Measurements from ENCODE around the gene GARIN5B. TPM values are rescaled to one million over a fixed set of nuclear protein-coding genes. Genes with fewer than 3 reads are reported as not detected.

Gene GARIN5B
- total RNA-seq, 1 experiment from 2014 or later = not detected

DNA sequence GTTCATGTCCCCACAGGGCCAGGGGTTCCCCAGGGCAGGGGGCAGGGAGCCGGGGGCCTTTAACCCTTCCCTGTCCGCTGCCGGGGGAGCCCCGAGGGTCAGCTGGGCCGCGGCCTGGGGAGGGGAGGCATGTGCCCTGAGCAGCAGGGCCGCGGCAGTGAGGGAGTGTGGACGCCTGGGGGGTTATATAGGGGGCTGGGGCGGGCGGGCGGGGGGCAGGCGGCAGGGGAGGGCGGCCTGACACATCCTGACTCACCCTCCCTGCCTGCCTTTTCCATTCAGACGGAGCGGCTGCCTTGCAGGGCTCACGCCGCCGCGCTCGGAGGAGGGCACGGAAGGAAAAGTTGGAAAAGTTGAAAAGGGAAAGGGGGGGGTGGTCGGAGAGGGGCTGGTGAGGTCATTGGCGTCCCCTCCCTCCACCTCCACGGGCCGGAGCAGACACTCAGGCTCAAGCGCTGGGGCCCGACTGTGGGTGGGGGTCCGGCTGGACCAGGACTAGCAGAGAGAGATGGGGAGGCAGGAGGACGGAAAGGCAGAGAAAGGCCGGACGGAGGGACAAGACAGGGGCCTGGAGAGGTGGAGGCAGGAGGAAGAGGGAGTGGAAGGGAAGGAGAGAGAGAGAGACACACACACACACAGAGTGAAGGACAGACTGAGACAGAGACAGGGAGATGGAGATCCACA lies 7.4 kb upstream of the GARIN5B start, which contains the start of gene IL11:
Gene IL11, minus strand, starts transcription at position 159 of the 684 bp plus-strand sequence. Its CDS starts 153 bp downstream, at position 6.
- Mint-ChIP-seq H3K27me3 (ENCODE audit: insufficient read depth, unreplicated experiment) (peaks cover 7% of the 10 kb centered on the region), H3K9me3 (ENCODE audit: unreplicated experiment) (no peaks in the 10 kb centered on the region), H3K4me1 (ENCODE audit: low read depth, unreplicated experiment) (peaks cover 28% of the 10 kb centered on the region), H3K4me3 (ENCODE audit: unreplicated experiment) (peak within 1 kb of the TSS; percentile 91), H3K27ac (ENCODE audit: unreplicated experiment) (peak within 1 kb of the TSS; percentile 36), H3K36me3 (ENCODE audit: insufficient read depth, unreplicated experiment) (peaks cover 29% of the 10 kb centered on the region)
- CTCF ChIA-PET = no interaction called here
- DNase-seq = no peak
- intact Hi-C loops (cut with micrococcal nuclease; ENCODE audit: unreplicated experiment) = no loop called here
- POLR2A ChIA-PET = no interaction called here
- H3K4me3 ChIP-seq (ENCODE audit: low read depth, low read length) = peak within 1 kb of the TSS; percentile 57
- TF ChIP-seq, protein P1, sequence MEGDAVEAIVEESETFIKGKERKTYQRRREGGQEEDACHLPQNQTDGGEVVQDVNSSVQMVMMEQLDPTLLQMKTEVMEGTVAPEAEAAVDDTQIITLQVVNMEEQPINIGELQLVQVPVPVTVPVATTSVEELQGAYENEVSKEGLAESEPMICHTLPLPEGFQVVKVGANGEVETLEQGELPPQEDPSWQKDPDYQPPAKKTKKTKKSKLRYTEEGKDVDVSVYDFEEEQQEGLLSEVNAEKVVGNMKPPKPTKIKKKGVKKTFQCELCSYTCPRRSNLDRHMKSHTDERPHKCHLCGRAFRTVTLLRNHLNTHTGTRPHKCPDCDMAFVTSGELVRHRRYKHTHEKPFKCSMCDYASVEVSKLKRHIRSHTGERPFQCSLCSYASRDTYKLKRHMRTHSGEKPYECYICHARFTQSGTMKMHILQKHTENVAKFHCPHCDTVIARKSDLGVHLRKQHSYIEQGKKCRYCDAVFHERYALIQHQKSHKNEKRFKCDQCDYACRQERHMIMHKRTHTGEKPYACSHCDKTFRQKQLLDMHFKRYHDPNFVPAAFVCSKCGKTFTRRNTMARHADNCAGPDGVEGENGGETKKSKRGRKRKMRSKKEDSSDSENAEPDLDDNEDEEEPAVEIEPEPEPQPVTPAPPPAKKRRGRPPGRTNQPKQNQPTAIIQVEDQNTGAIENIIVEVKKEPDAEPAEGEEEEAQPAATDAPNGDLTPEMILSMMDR (IDR thresholded peaks at IDR 0.05; ENCODE audit: insufficient read depth in 1 of 2, low read depth in 1 of 2, low read length in 1 of 2, severe bottlenecking in 1 of 2, unreplicated experiment in 1 of 2) = no peak
- no peaks in the 10 kb centered on the region; the same call in none of the 2 replicates for H3K27me3 ChIP-seq (replicated peaks; ENCODE audit: control insufficient read depth, insufficient read depth, low read length)
- H3K4me1 ChIP-seq = peaks cover 30% of the 10 kb centered on the region
- H3K36me3 ChIP-seq (ENCODE audit: control insufficient read depth, insufficient read depth, low read length) = no peaks in the 10 kb centered on the region
- BruUV-seq (replicated peaks) = no TSS peak
- no peaks in the 10 kb centered on the region for H3K9me3 ChIP-seq

DNA sequence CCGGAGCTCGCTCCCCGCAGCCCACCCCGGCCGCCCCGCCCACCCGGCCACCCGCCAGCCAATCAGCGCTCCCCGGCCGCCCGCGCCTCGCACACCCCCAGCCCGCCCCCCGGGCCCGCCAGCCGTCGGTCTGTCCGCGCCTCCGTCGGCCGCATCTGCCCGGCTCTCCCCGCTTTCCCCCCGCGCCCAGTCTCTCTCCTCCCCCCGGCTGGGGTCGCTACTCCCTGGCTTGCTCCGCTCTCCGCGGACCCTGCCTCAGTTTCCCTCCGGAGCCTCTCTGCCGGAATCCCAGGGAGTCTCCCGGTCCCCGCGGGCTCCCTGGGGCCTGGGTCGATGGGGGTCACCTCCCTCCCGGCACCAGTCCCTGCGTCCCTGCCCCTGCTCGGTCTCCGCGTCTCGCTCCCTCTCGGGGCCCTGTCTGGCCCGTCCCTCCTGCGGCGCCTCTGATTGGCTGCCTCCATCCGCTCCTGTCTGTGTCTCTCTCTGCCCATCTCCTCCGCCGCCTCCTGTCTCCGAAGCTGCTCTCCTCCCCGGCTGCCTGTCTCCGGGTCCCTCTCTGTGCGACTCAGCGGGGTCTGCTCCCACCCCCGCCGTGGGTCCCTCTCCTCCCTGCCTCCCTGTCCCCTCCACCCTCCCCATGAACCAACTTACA lies 6.7 kb upstream of the GARIN5B start:
- DNase-seq = peak; percentile 79 to 84

More for the DNA sequence above, 6.7 kb upstream of the GARIN5B start:
- Histone ChIP-seq H3K4me3 (ENCODE audit: low read depth, low read length) (peak overlapping the region; percentile 57), H3K27me3 (replicated peaks; ENCODE audit: control insufficient read depth, insufficient read depth, low read length) (no peaks in the 10 kb centered on the region; the same call in none of the 2 replicates), H3K4me1 (peaks cover 28% of the 10 kb centered on the region), H3K36me3 (ENCODE audit: control insufficient read depth, insufficient read depth, low read length) (no peaks in the 10 kb centered on the region), H3K9me3 (no peaks in the 10 kb centered on the region)
- H3K36me3 Mint-ChIP-seq (ENCODE audit: insufficient read depth, unreplicated experiment) = peaks cover 23% of the 10 kb centered on the region
- peaks cover 28% of the 10 kb centered on the region for H3K4me1 Mint-ChIP-seq (ENCODE audit: low read depth, unreplicated experiment)
- ChIA-PET CTCF (interaction anchor here (0.6 to 0.9 kb wide), 2 partner anchors 14 to 89 kb away, joined by 3 read pairs; partner anchors contain the start of gene HSPBP1), POLR2A (interaction anchor here (1.4 kb wide), 1 partner anchor 38 kb away, joined by 5 read pairs; the partner anchor contains the start of gene UBE2S)
- intact Hi-C loops (cut with micrococcal nuclease; ENCODE audit: unreplicated experiment) = no loop called here
- H3K4me3 Mint-ChIP-seq (ENCODE audit: unreplicated experiment) = peak overlapping the region; percentile 91
- no peaks in the 10 kb centered on the region for H3K9me3 Mint-ChIP-seq (ENCODE audit: unreplicated experiment)
- TF ChIP-seq, protein P1 (IDR thresholded peaks at IDR 0.05; ENCODE audit: insufficient read depth in 1 of 2, low read depth in 1 of 2, low read length in 1 of 2, severe bottlenecking in 1 of 2, unreplicated experiment in 1 of 2) = peak in 1 of 2 experiments; percentile 2
- no TSS peak for BruUV-seq (replicated peaks)
- peaks cover 7% of the 10 kb centered on the region for H3K27me3 Mint-ChIP-seq (ENCODE audit: insufficient read depth, unreplicated experiment)
- peak overlapping the region; percentile 36 for H3K27ac Mint-ChIP-seq (ENCODE audit: unreplicated experiment)

Measured in Caco-2 (cell line).